Adrenal gland (tissue), 12 donors: ENCODE results near the gene SLC26A2. TPM values are rescaled to one million over a fixed set of nuclear protein-coding genes. Genes with fewer than 3 reads are reported as not detected.
A peak's percentile ranks its signal among the peaks of the same experiment; 100 is the strongest.

Experiments
- DNase-seq, 7 donors: peaks; one replicate each; pipeline ENCODE4 v3.0.0-alpha.2; 2019 to 2020
- H3K27ac ChIP-seq, 5 donors: fragments of 200-600 bp; sonication (generic) in 4 of 5; 1 replicate in 3 of 5; 2 replicates in 2 of 5; pipeline versions ENCODE4 v1.5.1 to v1.8.0; 2016 to 2020; ENCODE audit warnings: mild to moderate bottlenecking in 1 of 5
- H3K27me3 ChIP-seq: fragments of 200-600 bp; 2 replicates; pipeline ENCODE4 v1.8.0; 2021
- H3K36me3 ChIP-seq, 2 donors: fragments of 200-600 bp; replicated peaks in 1 of 2; 1 replicate in 1 of 2; 2 replicates in 1 of 2; pipeline versions ENCODE4 v1.5.1 to v1.8.0; 2018 to 2022
- H3K4me1 ChIP-seq, 2 donors: fragments of 200-600 bp; replicated peaks in 1 of 2; 1 replicate in 1 of 2; 2 replicates in 1 of 2; pipeline versions ENCODE4 v1.5.1 to v1.8.0; 2018 to 2021
- H3K4me3 ChIP-seq, 4 donors: fragments of 200-600 bp; sonication (generic) in 3 of 4; one replicate each; pipeline ENCODE4 v1.5.1; 2016 to 2018
- H3K9me3 ChIP-seq, 3 donors: fragments of 200-600 bp; sonication (generic) in 1 of 3; replicated peaks in 1 of 3; 1 replicate in 2 of 3; 2 replicates in 1 of 3; pipeline versions ENCODE4 v1.5.1 to v1.8.0; 2016 to 2021
- CTCF ChIP-seq, 6 experiments: fragments of 450-650 bp in 4 of 6; fragments of 200-600 bp in 2 of 6; sonication (generic) in 1 of 6; IDR thresholded peaks; 1 replicate in 5 of 6; 2 replicates in 1 of 6; pipeline versions ENCODE4 v1.5.1 to v1.8.0; 2016 to 2021; ENCODE audit warnings: antibody characterized with exemption in 6 of 6, mild to moderate bottlenecking in 2 of 6, moderate library complexity in 1 of 6
- POLR2A ChIP-seq, 2 donors: fragments of 450-650 bp; IDR thresholded peaks; one replicate each; pipeline ENCODE4 v1.6.1; 2017; ENCODE audit warnings: antibody characterized with exemption in 2 of 2, mild to moderate bottlenecking in 2 of 2, moderate library complexity in 1 of 2
- WGBS, 4 donors: extraction: QIAGEN DNeasy Blood & Tissue Kit in 2 of 4; methylation state at CpG; one replicate each; pipeline versions ENCODE4 v1.1.5 to v1.1.7; 2013 to 2017; 5-methylcytosine and 5-hydroxymethylcytosine counted together
- intact Hi-C, 2 donors: fragments of 100-400 bp; cut with DNase I; formaldehyde crosslinking; loops; one replicate each; pipeline versions ENCODE4 v1.14.1 to v1.15.0; 2022 to 2023
- polyA plus RNA-seq, 3 donors: library from polyadenylated mRNA; stranded (reverse); fragments of 200-250 nt in 2 of 3; fragments of 350-450 nt in 1 of 3; fragmentation: Illumina TruSeq in 1 of 3; extraction: RNeasy Lipid Tissue Mini Kit (QIAGEN cat#74804) in 1 of 3; gene quantifications; one replicate each; pipeline ENCODE4 v1.2.3, GENCODE V29; 2013 to 2014
- total RNA-seq, 9 donors: library from RNA; depleted of rRNA in 4 of 9; stranded (reverse); fragments of >200 nt in 4 of 9; fragments of 120-200 nt in 1 of 9; fragmentation: NEBNext Ultra II Directional in 1 of 9; extraction: Animal tissue kit (Norgen Biotek cat#: 25700) in 1 of 9; gene quantifications; one replicate each; pipeline versions ENCODE4 v1.1.0 to v1.2.4, GENCODE V29; 2013 to 2023
- donor health status: healthy with polysubstance abuse.
- donor health status: Bipolar disorder and iron deficiency.
- donor health status: DM: yes; HTN: yes; CAD: no.
- donor health status: DM: no; HTN: no; CAD: no.
- donor health status: DM: no; HTN: no; CAD: no.
- donor health status: DM: yes; HTN: yes; CAD: no.

The SLC26A2 gene
- total and polyA plus RNA-seq, 12 donors: 7.2 to 228 (median 49.0) TPM

- no peak overlapping the region for H3K27ac ChIP-seq
- H3K4me1 ChIP-seq: peaks cover 6 to 13% of the 10 kb centered on the region in 2 donors
- no peaks in the 10 kb centered on the region for H3K36me3 ChIP-seq
- no peak for DNase-seq
- no peaks in the 10 kb centered on the region for H3K9me3 ChIP-seq
- 82 to 88% (median 85%) methylated on average over 7 of the region's 7 CpGs for WGBS, 4 donors
- no peaks in the 10 kb centered on the region for H3K27me3 ChIP-seq
- intact Hi-C loops: no loop called here
- no peak overlapping the region for H3K4me3 ChIP-seq
- TF ChIP-seq POLR2A (IDR thresholded peaks at IDR 0.05) (no peak), CTCF (IDR thresholded peaks at IDR 0.05) (no peak)
These were observed 46.8 kb upstream of the SLC26A2 start for GRCh38 chr5:149913436-149914419.

GRCh38 chr5:149915392-149916260 is 44.9 kb upstream of the SLC26A2 start:
- H3K27me3 ChIP-seq: no peaks in the 10 kb centered on the region
- 67 to 74% (median 72%) methylated on average over 6 to 7 of the region's 7 CpGs for WGBS, 4 donors
- TF ChIP-seq POLR2A (IDR thresholded peaks at IDR 0.05) (peak in 1 of 2 donors; percentile 11), CTCF (IDR thresholded peaks at IDR 0.05) (no peak)
- H3K27ac ChIP-seq: peak overlapping the region in 2 of 5 donors; percentile 44 to 47
- peaks cover 6 to 13% of the 10 kb centered on the region in 2 donors for H3K4me1 ChIP-seq
- no peaks in the 10 kb centered on the region for H3K36me3 ChIP-seq
- intact Hi-C loops: no loop called here
- no peak overlapping the region for H3K4me3 ChIP-seq
- H3K9me3 ChIP-seq: no peaks in the 10 kb centered on the region
- DNase-seq: peak in 1 of 7 donors; percentile 56

DNA sequence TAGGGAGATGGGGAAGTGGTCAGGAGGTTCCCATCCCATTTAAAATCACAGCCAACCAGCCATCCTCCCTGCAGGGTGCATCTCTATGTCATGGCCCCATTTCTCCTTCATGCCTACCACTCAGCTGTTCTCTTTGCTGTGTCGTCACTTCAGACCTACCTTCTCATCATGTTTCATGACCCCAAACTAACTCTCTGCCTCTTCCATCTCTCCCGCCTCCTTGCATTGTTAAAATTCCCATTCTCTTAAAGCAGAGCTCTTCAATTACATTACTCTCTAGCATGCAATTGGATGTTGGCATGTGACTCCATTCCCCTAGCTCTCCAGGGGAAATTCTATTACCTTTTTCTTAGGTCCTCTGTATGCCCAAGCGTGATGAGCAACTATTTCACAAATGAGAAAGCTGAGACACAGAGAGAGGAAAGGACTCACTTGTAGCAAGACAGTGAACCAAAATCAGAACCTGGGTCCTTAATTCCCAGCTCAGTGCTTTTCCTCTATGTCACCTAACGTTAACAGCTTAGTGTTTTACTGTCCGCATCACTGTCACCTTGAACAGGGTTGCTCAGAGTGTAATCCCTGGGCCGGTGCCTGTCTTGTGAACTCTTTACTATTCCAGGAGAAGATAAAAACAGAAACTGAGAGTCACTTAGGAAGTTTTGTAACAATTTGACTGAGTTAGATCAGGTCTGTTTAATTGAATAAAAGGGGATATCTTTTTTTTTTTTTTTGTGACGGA is 44.1 kb upstream of the SLC26A2 start:
- no peaks in the 10 kb centered on the region for H3K9me3 ChIP-seq
- peaks cover 6 to 13% of the 10 kb centered on the region in 2 donors for H3K4me1 ChIP-seq
- peak in 4 of 7 donors; percentile 40 to 63 (median 52) for DNase-seq
- intact Hi-C loops: no loop called here
- WGBS, 4 donors: 66 to 72% (median 69%) methylated on average over 7 of the region's 7 CpGs
- no peaks in the 10 kb centered on the region for H3K36me3 ChIP-seq
- no peak for TF ChIP-seq CTCF (IDR thresholded peaks at IDR 0.05)
- TF ChIP-seq POLR2A (IDR thresholded peaks at IDR 0.05): no peak
- H3K27ac ChIP-seq: peak overlapping the region in 3 of 5 donors; percentile 23 to 53 (median 47)
- H3K27me3 ChIP-seq: no peaks in the 10 kb centered on the region
- no peak overlapping the region for H3K4me3 ChIP-seq
